Measurements from ENCODE around the gene ACKR1.

DNA sequence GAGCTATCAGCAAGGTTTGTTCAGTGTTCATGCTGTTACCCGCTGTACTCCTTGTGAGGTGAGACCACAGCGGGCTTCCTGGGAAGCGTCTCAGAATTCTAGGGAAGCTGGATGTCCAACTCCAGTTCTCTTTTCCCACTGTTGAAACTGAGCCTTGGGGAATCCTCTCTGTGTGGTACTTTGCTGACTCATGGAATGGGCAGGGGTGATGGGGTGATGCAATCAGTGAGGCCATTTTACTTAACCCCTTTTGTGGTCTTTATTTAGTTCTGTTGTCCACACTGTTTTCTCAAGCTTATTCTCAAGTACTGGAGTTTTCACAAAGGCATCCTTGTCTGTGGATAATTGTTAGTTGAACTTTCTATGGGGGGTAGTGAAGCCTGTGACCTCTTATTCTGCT is 42.6 kb downstream of the ACKR1 start:
- TF ChIP-seq POLR2A (IDR thresholded peaks at IDR 0.05; ENCODE audit: low read length) (no peak), GATA1 (IDR thresholded peaks at IDR 0.05; ENCODE audit: low read depth, low read length) (no peak)

Data from erythroblast (primary cell).